GM06990 (cell line): Measurements from ENCODE around the gene NDUFAF3.

ENCODE experiments used
- DNase-seq: peaks from one replicate; pipeline ENCODE4 v3.0.0-alpha.2; 2011; ENCODE audit not compliant: insufficient read length; ENCODE audit errors: extremely low read depth
- H3K27me3 ChIP-seq: replicated peaks from 2 replicates; pipeline ENCODE4 v1.6.0; 2011; ENCODE audit warnings: low read length; ENCODE audit not compliant: control insufficient read depth, insufficient read depth
- H3K36me3 ChIP-seq: 2 replicates; pipeline ENCODE4 v1.5.1; 2011; ENCODE audit warnings: low read length; ENCODE audit not compliant: control insufficient read depth, insufficient read depth
- H3K4me3 ChIP-seq: replicated peaks from 2 replicates; pipeline ENCODE4 v1.5.1; 2011; ENCODE audit warnings: low read depth, mild to moderate bottlenecking, control low read depth, low read length
- CTCF ChIP-seq: IDR thresholded peaks from 2 replicates; pipeline ENCODE4 v1.5.1; 2011; ENCODE audit warnings: low read length, control low read depth, mild to moderate bottlenecking, inconsistent platforms; ENCODE audit not compliant: insufficient read depth, poor library complexity, severe bottlenecking

NDUFAF3 gene

GRCh38 chr3:49021813-49022687 is at the start of gene NDUFAF3:
Gene NDUFAF3, plus strand, starts transcription at chr3:49022121. Its CDS starts 24 bp downstream, at chr3:49022145.
- peak; percentile 98 for TF ChIP-seq CTCF
- Histone ChIP-seq H3K4me3 (peak within 1 kb of the TSS; percentile 95), H3K36me3 (peaks cover 24% of the 10 kb centered on the region), H3K27me3 (no peaks in the 10 kb centered on the region)
- DNase-seq, result peak; percentile 97

- no peaks in the 10 kb centered on the region for H3K27me3 ChIP-seq
- TF ChIP-seq CTCF, result no peak
- H3K36me3 ChIP-seq, result peaks cover 34% of the 10 kb centered on the region
- no peak overlapping the region for H3K4me3 ChIP-seq
- no peak for DNase-seq
Measured at GRCh38 chr3:48974076-48974864, 47.7 kb upstream of the NDUFAF3 start.

GRCh38 chr3:48979451-48979850 is 42.5 kb upstream of the NDUFAF3 start:
- Histone ChIP-seq H3K4me3 (no peak overlapping the region), H3K36me3 (peaks cover 30% of the 10 kb centered on the region), H3K27me3 (no peaks in the 10 kb centered on the region)
- no peak for DNase-seq
- no peak for TF ChIP-seq CTCF

- Histone ChIP-seq H3K36me3 (peaks cover 30% of the 10 kb centered on the region), H3K4me3 (no peak overlapping the region), H3K27me3 (no peaks in the 10 kb centered on the region)
- DNase-seq, result no peak
- no peak for TF ChIP-seq CTCF
Measured at GRCh38 chr3:48980295-48980694, 41.6 kb upstream of the NDUFAF3 start.

- Histone ChIP-seq H3K27me3 (no peaks in the 10 kb centered on the region), H3K4me3 (no peak overlapping the region), H3K36me3 (peaks cover 34% of the 10 kb centered on the region)
- no peak for DNase-seq
- no peak for TF ChIP-seq CTCF
Measured at GRCh38 chr3:48982016-48982415, 39.9 kb upstream of the NDUFAF3 start.
